Stimulated activated naive CD8-positive, alpha-beta T cell treated with anti-CD3 and anti-CD28 coated beads, Interleukin-15, Interleukin-2, amounts not matched to agents 100 U/mL and 50 U/mL, for 24 hours (primary cell): ENCODE data around the gene PAMR1.

Experiments
- ATAC-seq: fragments of 150-1000 bp; cut with Tn5 transposase; one replicate; pipeline ENCODE4 v1.10.0; 2021
- DNase-seq: peaks from one replicate; pipeline ENCODE4 v3.0.0; 2021

The PAMR1 gene

DNA sequence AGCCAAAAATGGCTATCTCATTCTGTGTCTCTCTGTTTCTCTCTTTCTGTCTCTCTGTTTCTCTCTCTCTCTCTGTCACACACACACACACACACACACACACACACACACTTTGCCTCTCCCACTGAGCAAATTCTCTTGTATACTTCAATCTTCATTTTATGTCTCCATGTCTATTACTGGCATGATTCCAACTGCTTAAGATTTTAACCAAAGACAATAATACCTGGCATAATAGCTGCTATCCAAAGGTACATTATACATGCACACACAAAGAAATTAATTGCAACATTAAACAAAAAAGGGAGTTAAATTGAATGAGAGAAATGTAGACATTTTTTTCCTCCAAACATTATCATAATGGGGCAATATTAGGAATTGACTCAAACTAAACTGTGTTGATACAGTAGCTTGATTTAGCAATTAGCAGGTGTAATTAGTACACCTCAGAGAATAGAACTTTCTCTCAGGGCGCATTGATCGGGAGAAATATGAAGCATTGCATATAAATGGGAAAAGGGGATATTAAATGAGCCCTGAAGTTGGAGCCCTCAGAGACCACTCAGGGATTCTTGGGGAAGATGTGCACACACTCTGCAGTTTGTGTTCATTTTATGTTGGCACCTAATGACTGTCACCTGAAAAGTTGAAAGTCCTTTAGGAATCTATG is 88.7 kb downstream of the PAMR1 start:
- DNase-seq (no peak), ATAC-seq (no peak)

DNA sequence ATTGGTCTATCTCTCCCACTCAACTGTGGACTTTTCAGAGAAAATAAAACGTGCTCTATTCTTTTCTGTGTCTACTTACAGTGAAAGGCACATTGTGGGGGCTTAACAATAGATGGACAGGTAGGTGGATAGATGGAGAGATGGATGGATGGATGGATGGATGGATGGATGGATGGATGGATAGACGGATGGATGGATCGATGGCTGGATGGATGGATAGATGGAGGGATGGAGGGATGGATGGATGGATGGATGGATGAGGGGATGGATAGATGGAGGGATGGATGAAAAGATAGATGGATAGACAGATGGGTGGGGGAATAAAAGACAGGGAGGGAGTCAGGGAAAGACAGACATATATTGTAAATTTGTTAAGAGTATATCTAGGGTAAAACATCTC is 91.8 kb downstream of the PAMR1 start:
- DNase-seq: no peak

DNA sequence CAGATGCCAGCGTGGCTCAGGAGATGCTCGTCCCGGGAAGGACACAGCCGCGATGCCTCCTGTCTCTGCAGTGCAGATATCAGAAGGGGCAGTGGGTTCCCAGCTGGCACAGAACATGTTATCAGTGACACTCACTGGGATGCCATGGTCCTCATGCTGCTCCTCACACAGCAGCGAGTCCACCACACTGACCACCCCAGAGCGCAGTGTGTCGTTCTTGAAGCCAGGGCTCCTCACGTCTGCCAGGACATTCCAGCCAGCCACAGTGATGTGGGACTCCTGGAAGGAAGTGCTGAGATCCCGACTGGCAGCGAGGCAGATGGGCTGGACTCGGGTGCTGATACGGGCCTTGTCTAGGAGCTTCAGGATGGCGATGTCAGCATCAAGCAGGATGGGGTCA is 93.0 kb downstream of the PAMR1 start:
- DNase-seq: no peak
- no peak for ATAC-seq

More for the DNA sequence above, 91.8 kb downstream of the PAMR1 start:
- no peak for ATAC-seq

DNA sequence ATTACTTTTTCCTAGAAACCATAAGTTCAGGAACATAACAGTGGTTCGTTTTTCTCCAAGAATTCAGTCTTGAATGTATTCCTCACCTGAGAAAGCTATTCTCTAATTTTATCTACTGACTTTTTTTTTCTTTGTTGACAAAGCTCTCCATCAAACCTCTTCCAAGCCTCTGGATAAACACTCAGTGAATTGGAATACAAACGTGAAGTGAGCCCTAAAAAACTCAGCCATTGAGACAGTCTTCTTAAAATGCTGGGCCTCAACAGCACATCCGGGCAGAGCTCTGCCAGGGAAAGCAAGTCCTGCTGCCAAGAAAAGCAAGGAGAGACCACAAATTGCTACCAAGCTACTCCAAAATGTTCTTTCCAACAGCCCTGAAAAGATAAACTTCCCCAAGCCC is 98.3 kb downstream of the PAMR1 start:
- DNase-seq (no peak), ATAC-seq (no peak)

DNA sequence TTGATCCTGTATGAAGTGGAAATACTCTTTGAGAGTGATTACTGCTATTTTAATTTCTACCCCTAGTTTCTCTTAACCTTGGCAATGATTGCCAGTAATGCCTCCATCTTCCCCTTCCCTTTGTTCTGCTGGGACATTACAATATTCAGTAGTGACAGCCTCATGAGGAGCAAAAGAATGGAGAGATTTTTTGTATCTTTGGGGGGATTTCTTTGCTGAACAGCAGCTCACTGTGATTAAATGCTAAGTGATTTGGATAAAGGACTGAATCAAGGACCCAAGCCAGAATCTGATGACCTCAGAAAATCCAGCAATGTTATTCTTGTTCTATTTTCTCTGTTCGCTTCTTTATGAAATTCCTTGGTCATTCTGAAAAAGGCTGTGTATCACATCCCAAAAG is 99.1 kb downstream of the PAMR1 start:
- no peak for DNase-seq
- ATAC-seq: no peak

DNA sequence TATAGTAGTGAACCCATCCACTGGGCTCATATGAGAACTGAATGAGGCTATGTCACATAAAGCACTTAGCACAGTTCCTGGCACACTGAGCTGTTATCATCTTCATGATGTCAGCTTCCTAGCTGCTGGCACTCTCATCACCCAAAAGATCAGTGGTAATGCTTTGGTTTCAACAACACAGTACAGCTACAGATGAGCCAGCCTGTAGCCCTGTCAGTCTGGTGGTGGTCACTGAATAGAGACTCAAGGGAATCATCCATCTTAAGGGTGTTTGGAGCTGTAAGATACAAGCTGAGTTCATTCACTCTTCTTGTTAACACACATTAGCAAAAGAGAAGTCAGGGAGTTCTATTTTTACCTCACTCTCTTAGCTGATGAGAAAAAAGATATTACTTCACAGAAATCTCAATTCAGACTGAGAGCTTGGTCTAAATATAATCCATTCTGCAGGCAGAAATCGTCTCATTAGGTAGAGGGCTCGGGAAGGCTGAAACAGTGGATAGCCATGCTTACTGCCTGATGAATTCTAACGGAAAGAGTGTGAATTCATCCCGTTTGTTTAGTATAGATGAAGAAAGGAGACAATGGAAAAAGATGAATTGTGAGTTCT is 99.7 kb downstream of the PAMR1 start:
- DNase-seq (no peak), ATAC-seq (no peak)

DNA sequence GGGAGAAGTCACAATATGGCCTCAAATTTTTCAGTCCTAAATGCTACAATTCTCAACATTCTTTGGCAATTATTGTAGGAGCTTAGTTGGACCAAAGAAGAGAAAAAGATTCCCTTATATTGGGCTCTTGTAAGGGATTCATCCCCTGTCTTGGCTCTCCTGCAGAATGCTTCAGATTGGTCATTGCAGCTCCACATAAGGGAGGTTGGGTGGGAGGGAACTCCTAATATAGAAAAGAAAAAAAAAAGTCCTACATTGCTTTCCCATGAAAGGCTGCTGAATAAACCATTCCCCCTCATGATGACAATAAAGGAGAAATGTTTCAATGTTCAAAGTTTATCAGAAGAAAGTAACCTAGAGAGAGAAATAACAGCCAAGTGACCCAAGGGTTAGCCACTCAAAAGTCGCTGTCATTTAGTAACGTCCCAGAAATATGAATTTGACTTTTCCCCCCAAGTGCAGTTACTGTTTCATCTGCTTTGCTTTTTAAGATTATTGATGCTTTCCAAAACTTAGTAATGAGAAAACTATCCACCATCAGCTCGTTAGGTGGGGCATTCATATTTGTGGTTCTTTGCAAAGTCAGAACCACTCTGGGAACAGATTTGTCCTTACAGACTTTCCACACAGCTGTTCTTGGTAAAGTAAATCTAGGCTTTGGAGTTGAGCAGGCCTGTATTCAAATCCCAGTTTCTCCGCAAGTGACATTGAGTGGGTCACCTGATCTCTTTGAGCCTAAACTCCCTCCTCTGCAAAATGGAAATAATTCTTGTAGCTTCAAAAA is 101.1 kb downstream of the PAMR1 start:
- no peak for DNase-seq
- no peak for ATAC-seq

DNA sequence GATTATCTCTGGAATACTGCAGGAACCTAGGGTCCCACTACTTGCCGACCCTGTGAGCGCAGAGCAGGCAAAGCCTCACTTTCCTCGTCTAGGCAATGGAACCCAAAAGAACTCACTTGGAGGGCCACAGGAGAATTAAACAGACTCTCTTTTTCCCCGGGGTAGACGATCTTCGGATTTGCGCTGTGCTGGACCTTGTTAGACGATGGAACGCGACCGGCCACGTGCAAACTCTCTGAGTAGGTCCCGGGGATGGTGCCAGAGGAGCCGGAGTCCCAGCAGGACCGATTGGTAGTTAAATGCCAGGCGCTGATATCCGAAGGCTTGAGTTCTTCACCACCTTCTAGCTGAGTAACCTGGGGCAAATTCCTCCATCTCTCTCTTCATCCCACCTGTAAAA is 105.0 kb downstream of the PAMR1 start:
- DNase-seq (no peak), ATAC-seq (no peak)

DNA sequence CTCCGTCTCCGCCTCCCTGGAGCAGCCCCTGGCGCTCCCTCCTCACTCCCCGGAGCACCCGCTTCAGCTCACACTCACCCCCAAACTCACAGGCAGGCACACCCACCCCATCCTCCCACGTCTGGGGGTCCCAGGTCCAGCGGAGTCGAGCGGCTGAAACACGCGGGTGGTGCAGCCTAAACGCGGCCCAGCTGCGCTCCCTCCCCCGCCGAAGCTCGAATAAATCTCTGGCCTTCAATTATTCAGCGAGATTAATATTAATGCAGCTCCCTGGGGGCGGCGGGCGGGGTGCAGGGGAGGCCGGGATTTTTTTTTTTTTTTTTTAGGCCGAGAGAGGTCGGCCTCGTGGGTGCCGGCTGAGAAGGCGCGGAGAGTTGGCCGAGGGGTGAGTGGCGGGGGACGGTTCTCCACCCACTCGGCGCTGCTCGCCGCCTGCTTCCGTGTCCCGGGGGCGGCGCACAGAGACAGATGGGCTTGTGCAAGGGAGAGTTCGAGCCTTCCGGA is 105.5 kb downstream of the PAMR1 start:
- no peak for DNase-seq
- no peak for ATAC-seq

DNA sequence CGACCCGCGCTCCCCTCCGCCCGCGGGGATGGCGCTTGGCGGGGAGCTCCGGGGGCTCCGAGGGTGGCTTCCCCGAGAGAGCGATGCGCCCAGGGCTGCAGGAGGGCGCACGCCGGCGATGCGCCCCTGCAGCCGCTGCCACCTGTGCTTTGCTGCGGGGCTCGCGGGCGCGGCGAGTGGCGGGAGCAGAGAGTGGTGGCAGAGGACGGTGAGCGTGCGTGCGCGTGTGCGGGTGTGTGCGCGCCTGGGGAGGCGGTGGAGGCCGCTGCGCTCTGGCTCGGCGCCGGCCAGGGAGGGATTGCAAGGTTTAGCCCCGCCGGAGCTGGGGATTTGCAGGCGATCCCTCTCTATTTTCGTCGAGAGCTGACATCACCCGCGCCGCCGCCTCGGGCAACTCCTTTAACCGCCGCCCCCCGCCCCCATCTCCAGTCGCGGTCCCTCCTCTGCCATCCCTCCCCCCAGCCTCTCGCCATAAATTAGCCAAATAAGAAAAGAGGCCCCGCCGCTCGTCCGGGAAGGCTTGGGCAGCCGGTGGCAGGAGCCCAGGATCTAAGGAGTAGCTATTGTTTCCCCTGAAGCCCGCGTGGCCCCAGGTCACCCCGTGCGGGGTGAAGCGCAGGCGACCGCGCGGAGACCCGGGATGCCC is 106.1 kb downstream of the PAMR1 start, which contains the start of gene SLC1A2:
SLC1A2 (minus strand) TSS at position 375 of the 646 bp plus-strand sequence. CDS start 592 bp downstream, outside the sequence.
- ATAC-seq (peak; percentile 45), DNase-seq (peak; percentile 16)

DNA sequence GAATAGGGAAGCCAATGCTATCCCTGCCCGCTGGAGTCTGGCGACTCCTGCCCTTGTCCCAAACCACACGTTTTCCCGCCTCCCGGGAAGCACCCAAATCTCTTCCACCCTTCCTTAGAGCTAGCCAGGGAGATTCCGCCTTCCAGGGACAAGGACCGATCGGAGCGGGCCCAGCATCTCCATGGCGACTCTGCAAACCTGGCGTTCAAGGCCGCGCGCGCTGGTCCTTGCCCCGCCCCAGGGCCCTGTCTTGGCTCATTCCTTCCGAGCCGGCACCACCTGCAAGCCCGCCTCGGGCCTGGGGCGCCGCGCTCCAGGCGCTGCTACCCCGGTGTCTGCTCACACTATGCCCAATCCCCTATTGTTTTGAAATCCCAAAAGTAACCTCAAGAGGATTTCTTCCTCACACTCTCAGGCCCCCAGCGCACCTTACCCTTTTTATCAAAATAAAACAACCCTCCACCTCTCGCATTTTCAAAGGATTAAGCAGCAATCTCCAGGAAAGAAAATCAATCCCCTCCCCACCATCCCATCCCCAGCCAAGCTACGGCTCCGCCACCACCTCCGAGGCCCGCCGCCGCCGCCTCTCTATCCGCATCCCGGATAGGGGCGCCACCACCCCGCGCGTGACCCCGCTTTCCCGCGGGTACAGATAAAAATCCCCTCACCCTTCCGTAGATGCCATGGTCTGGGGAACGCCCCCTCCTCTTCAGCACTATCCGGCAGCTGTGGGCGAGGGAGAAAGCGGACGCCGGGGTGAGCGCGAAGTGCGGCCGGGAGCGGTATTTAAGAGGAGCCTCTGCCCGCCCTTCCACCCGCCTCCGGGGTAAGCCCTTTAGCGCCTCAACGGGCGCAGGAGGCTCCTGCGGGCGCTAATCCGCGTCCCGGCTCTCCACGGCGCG is 106.9 kb downstream of the PAMR1 start:
- DNase-seq: peak; percentile 29
- peak; percentile 39 for ATAC-seq

DNA sequence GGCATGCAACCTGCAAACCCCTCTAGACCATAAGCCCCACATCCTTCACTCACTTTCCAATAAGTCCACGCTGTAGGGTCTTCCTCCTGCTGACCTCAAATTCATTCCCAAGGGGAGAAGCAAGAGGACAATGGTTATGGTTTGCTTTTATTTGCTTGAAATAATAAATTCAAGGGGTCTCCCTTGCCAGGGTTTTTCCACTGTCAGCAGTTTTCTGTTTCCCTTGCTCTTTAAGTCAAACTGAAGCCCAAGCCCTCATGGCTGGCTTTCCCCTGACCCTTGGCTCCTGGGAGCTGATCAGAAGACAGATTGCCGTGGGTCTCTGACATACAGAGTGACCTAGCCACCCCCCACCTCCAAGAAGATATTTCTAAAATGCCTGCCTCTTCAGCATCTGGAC is 109.9 kb downstream of the PAMR1 start:
- no peak for DNase-seq
- no peak for ATAC-seq

DNA sequence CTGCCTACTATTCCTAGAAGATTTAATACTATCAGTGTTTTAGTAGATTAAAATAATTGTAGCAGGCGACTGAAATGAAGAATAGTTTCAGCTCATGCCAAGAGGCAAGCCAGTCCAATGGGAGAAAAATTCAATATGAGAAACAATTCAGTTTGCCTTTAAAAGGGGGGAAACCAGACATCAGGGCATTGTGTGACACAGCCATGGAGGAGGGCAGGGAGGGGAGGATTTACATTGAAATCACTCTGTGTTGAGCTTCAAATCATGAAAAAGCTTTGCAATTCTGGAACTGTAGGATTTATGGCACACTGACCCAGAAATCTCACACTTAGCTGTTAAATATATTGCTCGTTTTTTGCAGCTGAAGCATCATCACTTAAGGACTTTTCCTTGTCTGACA is 110.6 kb downstream of the PAMR1 start:
- ATAC-seq (no peak), DNase-seq (no peak)

DNA sequence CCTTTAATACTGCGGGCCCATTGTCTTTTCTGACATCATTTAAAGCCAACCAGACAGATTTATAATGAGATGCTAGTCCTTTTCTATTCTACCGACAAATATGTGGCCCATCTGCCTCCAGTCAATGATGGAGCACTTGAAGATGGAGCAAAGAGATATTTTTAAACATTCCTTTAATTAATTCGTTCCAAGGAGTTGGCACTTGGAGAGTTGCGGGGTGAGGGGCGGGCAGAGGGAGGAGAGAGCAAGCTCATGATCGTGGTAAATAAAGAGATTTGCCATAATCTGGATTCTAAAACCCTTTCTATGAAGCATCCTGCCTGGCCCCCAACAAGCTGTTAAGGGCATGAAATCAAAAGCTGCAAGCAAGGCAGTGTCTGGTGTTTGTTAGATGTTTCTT is 111.1 kb downstream of the PAMR1 start:
- DNase-seq: no peak
- no peak for ATAC-seq

DNA sequence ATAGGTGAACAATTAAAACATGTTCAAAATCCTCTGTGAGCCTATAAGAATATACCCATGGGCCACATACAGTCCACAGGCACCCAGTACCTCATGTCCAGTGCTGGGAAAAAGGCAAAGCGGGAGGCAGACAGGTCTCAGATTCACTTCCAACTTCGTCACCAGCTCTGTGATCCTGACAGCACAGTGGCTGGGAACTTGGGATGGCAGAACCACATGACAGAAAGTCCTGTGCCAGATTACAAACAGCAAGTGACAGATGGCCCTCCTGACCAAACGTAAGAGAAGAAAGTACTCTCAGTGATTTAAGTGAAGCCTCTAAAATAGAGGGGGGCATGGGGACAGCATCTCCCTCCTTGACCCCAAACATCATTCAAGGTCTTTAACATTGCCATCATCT is 111.8 kb downstream of the PAMR1 start:
- ATAC-seq (no peak), DNase-seq (no peak)

DNA sequence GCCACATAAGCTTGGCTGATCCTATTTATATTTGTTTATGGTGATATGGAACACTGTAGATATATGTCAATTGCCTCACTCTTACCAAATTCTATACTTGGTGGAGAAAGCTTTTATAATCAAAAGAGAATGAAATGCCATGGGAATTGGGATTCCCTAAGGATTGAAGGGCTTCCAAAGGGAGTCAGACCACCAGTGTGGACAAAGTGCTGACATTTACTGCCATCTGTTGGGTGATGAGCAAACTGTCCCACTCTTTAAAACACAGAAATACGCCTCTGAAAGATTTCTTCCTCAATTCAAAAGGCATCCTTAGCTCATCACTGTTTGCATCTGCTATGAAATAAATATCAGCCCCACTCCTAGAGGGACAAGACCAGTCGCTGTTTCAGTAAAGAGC is 113.1 kb downstream of the PAMR1 start:
- ATAC-seq: no peak
- DNase-seq: no peak

DNA sequence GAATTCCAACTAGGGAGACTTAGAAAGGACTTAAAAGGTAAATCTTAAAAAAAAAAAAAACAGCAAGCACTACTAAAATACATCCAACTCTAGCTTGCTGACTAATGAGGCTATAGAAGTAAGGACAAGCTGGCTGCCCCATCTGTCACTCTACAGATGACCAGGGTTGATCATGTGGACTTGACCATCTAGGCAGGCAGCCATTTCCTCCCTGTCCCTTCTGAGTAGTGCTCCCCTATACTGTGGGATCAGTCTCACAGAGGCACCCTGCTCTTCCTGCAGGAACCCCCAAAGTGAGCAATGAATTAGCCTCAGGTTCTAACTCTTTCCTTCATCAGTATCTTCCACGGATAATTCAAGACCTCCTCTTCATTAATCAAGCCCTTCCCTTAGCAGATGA is 118.4 kb downstream of the PAMR1 start:
- ATAC-seq (no peak), DNase-seq (no peak)

DNA sequence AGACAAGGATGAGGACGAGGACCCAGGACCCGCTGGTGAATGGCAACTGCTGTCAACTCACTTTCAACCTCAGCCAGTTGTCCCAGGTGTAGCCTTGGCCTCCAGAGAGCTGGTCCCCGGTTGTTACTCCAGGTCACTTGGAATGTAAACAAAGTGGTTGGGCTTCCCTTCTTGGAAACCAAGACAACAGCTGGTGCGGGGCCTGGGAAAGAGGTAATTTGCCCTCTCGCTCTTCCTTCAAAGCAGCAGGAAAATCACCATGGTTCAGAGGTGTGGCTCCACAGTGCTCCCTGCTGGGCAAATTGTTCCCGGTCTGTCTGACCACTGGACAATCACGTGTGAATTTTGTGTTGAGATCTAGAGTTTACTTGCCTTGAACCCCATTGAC is 121.0 kb downstream of the PAMR1 start:
- DNase-seq (peak; percentile 48), ATAC-seq (no peak)

DNA sequence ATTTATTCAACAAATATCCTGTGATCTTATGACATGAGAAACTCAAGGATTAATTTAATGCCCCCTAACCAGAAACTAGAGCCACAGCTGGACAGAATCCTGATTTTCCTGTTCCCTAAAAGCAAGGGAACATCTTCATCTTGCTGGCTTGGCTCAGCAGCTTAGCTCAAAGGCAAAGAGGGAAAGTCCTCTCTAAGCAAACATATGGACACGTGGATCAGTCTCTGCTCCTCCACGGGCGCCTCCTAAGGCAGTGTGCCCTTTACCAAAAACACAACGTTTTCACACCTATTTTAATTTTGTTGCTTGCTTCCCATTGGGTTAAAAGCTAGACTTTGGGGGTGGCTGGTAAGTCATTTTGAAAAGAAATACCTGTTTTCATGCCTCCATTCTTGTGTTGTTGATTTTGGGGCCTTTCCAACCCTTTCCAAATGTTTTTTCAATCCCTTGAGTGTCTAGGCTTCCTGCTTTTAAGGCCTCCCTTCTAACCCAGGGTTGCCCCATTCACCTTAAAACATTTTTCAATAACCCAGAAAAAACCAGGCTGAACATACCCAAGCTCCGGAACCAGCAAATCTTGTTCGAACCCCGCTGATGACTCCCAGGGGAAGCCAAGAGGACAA is 121.5 kb downstream of the PAMR1 start:
- no peak for DNase-seq

DNA sequence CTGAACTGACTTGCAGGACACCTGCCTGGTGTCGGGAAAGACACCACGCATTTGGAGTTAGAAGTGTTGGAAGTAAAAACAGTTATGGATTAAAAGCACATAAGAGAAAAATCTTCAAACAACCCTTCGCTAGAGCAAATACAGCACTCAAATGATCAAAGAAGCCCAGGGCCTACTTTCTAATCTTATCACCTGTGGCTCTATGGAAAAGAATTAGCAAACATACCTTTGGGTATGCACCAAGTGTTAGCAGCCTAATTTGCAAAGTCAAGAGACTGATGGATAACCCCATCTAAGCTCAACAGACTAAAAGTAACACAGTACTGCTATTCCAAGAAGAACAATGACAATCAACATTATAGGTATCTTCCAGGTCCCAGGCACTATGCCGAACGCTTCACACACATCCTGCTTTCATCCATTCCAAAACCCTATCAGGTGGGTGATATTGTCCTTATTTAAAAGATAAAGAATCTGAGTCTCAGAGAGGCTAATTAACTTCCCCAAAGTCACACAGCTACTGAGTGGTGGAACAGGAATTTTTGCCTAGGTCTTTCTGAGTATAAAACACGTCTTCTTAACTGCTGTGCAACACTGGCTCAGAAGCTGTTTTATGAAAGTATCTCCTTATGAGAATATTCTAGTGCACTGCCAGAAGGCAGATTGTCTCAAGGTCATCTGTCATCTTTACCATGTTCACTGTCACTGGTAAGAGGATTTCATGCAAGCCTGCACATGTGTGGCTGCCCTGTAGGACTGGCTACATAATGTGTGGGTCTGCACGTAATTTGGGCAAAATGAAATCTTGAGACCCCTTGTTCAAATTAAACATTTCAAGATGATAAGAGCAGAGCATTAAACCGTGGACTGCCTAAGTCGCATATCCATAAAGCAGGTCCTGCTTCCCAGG is 122.4 kb downstream of the PAMR1 start:
- DNase-seq (no peak), ATAC-seq (no peak)

More for the DNA sequence above, 121.5 kb downstream of the PAMR1 start:
- ATAC-seq: no peak
